ENCODE measurements around the gene CXCL12.

Gene CXCL12

DNA sequence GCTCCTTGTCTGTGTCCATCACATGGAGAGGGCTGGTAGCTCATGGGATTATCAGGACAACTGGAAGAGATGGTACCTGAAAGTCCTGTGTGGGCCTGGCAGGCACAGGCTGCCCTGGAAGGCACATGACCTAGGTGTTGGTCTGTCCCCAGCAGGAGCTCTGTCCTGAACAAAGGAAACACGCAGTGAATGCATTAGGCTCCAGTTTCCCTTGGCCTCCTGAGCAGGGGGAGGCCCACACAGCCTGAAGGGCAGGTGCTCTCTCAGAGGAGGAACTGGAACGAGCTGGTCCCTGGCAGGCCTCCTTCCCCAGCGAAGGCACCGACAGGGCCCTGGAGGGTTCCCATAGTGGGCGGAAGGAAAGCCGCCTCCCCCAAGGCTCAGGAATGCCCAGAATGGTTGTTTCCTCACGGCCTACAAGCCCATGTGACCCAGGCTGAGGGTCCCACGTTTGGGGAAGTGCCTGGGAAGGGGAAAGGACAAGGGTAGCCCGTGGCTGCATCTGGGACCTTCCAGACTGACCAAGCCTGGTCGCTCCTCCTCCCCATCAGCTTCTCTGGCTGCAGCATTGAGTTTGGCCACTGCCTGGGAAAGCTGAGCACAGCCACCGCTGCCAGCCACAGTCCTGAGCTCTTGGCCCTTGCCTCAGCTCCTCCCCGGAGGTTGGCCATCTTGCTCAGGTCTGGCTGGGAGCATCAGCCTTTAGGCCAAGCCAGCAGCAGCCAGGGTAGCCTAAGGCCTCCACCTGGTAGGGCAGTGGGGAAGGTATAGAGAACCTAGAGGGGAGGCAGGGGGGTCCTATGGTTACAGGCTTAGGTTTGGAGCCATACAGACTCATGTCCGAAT, 21.8 kb downstream of the CXCL12 start:
- DNase-seq (ENCODE audit: low spot score), result no peak

GRCh38 chr10:44361109-44361508, 23.8 kb downstream of the CXCL12 start:
- DNase-seq (ENCODE audit: low spot score), result no peak

GRCh38 chr10:44358080-44358771, 26.7 kb downstream of the CXCL12 start:
- DNase-seq (ENCODE audit: low spot score), result no peak

- DNase-seq (ENCODE audit: low spot score), result no peak
Measured at GRCh38 chr10:44357023-44357540, 27.8 kb downstream of the CXCL12 start.

GRCh38 chr10:44356139-44357022, 28.5 kb downstream of the CXCL12 start:
- DNase-seq (ENCODE audit: low spot score), result no peak

DNA sequence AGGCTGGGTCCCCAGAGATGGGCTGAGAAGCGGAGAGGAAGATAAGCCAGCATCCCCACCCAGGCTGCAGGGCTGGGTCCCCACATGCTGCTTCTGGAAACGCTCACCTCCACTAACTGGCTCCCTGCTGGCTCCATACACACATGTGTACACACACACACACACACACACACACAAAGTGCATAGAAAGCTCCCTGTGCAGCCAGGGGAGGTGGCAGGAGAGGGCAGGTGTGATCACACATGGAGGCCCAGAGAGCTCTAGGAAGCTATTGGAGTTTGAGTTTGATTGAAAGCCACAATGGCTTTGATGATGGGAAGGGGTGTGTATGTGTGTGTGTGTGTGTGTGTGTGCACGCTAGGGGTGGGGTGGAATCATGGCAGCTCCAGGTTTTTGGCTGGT, 29.3 kb downstream of the CXCL12 start:
- no peak for DNase-seq (ENCODE audit: low spot score)

DNA sequence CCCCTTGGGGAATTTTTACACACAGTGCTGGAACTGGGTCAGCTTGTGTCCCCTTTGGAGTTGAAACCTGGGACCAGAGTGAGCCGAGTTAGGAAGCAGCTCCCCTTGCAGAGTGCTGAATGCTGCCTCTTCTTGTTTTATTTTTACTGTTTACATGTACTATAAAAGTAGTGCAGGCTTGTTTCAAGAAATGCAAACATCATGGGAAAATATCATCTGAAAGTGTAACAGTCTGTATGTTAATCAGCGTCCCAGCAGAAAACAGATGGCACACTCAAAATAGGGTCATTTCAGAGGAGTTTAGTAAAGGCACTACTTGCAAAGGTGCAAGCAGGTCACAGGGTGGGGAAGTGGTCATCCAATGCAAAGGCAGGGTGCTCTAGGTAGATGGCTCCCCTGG, 30.1 kb downstream of the CXCL12 start:
- no peak for DNase-seq (ENCODE audit: low spot score)

- DNase-seq (ENCODE audit: low spot score), result no peak
Measured at GRCh38 chr10:44353721-44354120, 31.2 kb downstream of the CXCL12 start.

DNA sequence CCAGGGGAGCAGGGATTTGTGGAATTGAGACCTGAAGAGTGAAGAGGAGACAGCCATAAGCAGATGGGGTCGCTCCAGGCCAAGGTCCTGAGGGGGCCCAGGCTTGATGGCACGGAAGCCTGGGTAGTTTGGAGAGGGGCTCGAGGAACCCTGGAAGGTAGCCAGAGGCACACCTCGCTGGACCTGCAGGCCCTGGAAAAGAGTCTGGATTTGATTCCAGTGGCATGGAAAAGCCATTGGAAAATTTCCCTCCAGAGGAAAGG, 31.8 kb downstream of the CXCL12 start:
- no peak for DNase-seq (ENCODE audit: low spot score)

GRCh38 chr10:44352316-44353127, 32.4 kb downstream of the CXCL12 start:
- DNase-seq (ENCODE audit: low spot score), result no peak

- DNase-seq (ENCODE audit: low spot score), result no peak
Measured at GRCh38 chr10:44348496-44348895, 36.4 kb downstream of the CXCL12 start.

DNA sequence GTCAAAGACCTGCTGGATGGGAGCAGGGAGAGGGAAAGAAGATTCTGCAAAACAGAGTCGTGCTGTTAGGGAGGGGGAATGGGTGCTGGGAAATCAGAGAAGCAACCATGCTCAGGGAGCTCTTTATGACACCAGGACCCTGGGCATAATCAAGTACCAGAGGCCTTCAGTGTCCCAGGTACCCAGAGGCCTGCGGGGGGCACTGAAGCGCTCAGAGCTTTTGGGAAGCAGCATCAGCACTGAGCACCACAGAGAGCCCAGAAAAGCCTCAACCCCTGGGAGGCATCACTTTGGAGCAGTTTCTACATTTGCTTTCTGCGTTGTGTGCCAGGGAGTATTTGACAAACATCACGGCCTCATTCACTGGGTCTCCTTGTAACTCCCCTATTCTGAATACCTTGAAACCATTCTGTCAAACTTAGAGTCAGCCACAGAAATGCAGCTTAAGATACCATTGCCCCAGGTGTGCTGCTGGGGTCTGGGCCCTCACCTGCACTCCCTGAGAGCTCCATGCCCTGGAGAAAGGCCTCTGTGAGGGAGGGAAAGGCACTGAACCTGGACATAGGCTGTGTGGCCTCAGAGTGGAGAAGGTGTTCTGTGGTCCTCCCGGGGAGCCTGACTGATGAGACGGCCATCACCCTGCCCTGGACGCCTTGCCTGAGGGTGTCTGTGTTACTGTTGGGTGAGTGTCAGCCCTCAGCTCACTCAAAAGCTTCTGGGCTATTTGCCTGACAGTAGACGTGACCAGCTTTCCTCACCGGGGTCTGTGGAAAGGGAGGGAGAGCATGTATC, 37.1 kb downstream of the CXCL12 start:
- no peak for DNase-seq (ENCODE audit: low spot score)

GRCh38 chr10:44344727-44345126, 40.2 kb downstream of the CXCL12 start:
- DNase-seq (ENCODE audit: low spot score), result no peak

GRCh38 chr10:44343843-44344242, 41.1 kb downstream of the CXCL12 start:
- no peak for DNase-seq (ENCODE audit: low spot score)

GRCh38 chr10:44341886-44342285, 43.0 kb downstream of the CXCL12 start:
- no peak for DNase-seq (ENCODE audit: low spot score)

DNA sequence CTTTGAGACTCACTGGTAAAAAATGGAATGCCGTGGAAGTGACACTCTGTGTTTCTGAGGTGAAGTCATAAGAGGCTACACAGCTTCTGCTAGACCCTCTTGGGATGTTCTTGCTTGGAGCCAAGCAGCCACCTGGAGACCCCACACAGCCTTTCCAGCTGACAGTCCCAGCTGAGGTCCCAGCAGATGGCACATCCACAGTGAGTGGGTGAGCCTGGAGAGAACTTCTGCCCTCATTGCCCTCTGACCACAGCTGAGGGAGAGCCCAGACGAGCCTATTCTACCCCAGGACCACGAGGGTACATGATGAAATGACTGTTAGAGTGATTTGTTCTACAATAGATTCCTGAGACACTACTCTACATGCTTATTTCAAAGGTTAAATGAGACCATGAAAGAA, 44.3 kb downstream of the CXCL12 start:
- DNase-seq (ENCODE audit: low spot score), result no peak

- DNase-seq (ENCODE audit: low spot score), result no peak
Measured at GRCh38 chr10:44339218-44339617, 45.7 kb downstream of the CXCL12 start.

DNA sequence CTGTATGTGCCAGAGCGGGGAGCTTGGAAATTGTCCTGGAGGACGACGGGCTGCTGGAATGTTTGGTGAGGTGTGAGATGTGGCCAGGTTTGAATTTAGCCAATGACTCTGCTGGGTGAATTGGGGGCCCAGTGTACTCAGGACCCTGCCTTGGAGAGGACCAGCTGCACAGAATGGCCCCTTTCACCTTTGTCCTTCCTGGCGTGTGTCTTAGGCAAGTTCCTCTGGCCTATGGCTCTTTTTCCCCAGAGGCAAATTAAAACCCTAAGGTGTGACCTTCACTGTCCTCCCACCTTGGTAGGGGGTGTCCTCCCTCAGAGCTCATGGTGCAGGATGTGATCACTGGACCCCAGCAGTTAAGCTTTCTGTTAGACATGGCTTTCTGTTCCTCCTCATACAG, 47.8 kb downstream of the CXCL12 start:
- DNase-seq (ENCODE audit: low spot score), result no peak

DNA sequence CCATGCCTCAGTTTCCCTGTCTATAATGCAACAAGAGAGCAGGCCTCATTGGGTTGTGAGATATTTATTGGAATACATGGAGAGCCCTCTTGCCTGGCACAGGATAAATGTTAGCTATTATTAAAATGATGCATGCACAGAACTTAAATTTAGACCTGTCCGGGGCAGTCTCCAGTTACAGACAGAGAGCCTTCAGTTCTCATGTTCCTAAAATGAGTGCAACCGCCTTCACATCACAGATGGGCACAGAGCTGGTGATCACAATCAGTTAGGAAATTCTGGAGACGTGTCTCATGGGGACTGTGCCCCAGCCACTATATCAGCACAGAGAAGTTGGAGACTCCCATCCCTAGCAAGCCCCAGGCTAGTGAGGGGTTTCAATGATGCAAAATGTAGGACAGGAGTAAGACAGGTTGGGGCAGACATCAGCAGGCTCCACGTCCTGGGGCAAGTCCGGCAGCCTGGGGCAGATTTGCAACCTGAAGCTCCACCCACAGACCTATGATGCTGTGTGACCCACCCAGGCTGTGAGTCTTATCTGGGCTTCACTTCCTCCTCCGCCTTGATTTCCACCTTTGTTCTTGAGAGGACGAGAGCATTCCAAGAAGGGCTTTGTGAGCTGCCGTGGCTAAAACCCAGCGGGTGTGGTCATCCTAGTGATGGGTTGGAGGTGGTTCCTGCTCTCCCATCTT, 49.4 kb downstream of the CXCL12 start:
- no peak for DNase-seq (ENCODE audit: low spot score)

DNA sequence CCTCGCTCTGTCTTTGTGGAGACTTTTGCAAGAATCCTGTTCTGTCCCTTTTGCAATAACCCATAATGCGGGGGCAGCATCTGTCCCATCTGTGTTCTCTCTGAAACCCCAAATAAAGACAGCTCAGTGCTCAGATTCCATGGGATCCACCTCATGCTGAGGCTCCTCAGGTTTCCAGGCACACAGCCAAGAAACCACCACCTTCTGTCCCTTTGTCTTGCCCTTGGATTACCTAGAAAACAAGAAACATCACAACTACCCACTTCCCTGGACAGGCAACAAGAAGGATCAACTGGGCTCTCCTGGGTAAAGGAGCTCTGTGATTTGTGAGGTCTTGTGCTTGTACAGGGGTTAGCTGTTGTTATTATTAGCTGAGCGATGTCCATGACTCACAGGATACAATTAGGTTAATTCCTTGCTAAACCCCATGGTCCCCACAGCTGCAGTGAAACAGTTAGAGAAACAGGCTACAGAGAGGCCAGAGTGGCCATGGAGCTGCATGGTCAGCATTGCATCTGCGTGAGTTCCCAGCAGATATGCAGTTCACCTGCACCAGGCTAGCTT, 50.2 kb downstream of the CXCL12 start:
- no peak for DNase-seq (ENCODE audit: low spot score)
